Stimulated activated CD4-positive, alpha-beta T cell treated with anti-CD3 and anti-CD28 coated beads, Interleukin-12 subunit alpha, Interleukin-12 subunit beta, amount 100 ng/mL, for 24 hours (primary cell): ENCODE results near the gene DNAL1.
"Not testable (repeated sequence)": the region's sequence is repeated elsewhere in the genome, so short reads cannot be mapped to it uniquely, and the experiment has no call there.

Source experiments
- DNase-seq, 2 experiments: peaks; one replicate each; pipeline ENCODE4 v3.0.0-alpha.2; 2020; ENCODE audit warnings: low read depth in 2 of 2

The DNAL1 gene

GRCh38 chr14:73640796-73641365 is 3.9 kb upstream of the DNAL1 start:
- DNase-seq = no peak

- DNase-seq = no peak
These were observed 443 bp downstream of the DNAL1 start for GRCh38 chr14:73645248-73645610.

GRCh38 chr14:73651005-73651404 is 6.2 kb downstream of the DNAL1 start:
- DNase-seq = no peak

- DNase-seq = no peak
These were observed 11.1 kb downstream of the DNAL1 start for GRCh38 chr14:73655851-73656250.

- DNase-seq = not testable (repeated sequence)
These were observed 14.4 kb downstream of the DNAL1 start for GRCh38 chr14:73659202-73659601.

- DNase-seq = no peak
These were observed 15.7 kb downstream of the DNAL1 start for GRCh38 chr14:73660511-73660910.

- DNase-seq = no peak
These were observed 17.1 kb downstream of the DNAL1 start for GRCh38 chr14:73661872-73662271.

- DNase-seq = no peak
These were observed 17.7 kb downstream of the DNAL1 start for GRCh38 chr14:73662487-73662943.

GRCh38 chr14:73663548-73664212 is 18.9 kb downstream of the DNAL1 start:
- no peak for DNase-seq

GRCh38 chr14:73665130-73665529 is 20.3 kb downstream of the DNAL1 start:
- DNase-seq = no peak

- no peak for DNase-seq
These were observed 21.8 kb downstream of the DNAL1 start for GRCh38 chr14:73666583-73666982.

DNA sequence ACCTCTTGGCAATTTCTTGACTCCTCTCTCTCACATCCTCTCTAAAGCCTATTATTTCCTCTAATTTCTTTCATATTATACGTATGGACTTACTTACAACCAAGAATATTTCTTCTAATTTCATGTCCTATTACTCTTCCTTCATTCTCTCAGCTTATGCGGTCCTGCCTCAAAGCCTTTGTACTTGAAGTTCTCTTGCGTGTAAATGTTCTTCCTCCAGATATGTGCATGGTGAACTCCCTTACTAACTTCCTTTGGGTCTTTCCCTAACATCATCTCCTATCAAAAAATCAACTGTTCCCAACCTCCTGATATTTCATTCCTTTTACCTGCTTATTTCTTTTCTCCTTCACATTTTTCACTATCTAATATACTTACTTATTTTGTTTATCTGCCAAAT is 23.1 kb downstream of the DNAL1 start:
- DNase-seq = no peak

DNA sequence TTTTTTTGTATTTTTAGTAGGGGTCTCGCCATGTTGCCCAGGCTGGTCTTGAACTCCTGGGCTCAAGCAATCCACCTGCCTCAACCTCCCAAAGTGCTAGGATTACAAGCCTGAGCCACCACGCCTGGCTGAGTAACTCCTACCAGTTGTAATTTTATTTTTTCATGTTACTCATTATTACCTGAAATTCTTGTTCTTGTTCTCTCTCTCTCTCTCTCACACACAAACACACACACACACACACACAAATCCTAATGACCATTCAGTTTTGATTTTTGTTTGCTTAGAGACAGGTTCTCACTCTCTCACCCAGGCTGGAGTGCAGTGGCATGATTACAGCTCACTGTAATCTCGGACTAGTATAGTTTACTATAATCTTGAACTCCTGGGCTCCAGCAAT is 30.2 kb downstream of the DNAL1 start:
- no peak for DNase-seq

- no peak for DNase-seq
These were observed 33.9 kb downstream of the DNAL1 start for GRCh38 chr14:73678698-73679097.

GRCh38 chr14:73680821-73681220 is 36.0 kb downstream of the DNAL1 start:
- no peak for DNase-seq

GRCh38 chr14:73684627-73685026 is 39.8 kb downstream of the DNAL1 start:
- DNase-seq = no peak

DNA sequence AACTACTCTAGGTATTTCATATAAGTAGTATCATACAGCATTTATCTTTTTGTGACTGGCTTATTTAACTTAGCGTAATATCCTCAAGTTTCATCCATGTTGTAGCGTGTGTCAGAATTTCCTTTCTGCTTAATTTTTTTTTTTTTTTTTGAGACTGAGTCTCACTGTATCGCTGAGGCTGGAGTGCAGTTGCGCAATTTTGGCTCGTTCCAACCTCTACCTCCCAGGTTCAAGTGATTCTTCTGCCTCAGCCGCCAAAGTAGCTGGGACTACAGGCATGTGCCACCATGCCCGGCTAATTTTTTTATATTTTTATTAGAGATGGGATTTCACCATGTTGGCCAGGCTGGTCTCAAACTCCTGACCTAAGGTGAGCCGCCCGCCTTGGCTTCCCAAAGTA is 40.5 kb downstream of the DNAL1 start:
- no peak for DNase-seq

GRCh38 chr14:73686901-73687300 is 42.1 kb downstream of the DNAL1 start:
- no peak for DNase-seq

DNA sequence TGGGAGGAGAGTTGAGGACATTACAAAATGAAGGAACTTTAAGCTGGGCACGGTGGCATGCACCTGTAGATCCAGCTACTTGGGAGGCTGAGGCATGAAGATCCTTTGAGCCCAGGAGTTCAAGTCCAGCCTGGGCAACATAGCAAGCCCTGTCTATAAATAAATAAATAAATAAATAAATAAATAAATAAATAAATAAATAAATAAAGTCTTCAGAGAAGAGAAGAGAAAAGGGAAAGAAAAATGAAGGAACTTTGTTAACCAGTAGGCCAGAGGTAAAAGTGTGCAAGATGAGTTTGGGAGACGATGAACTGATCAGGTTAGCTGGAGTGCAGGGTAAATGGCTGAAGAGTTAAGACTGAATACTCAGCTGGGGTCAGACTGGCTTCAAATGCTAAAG is 49.3 kb downstream of the DNAL1 start:
- DNase-seq = no peak

GRCh38 chr14:73695082-73695481 is 50.3 kb downstream of the DNAL1 start:
- no peak for DNase-seq

DNA sequence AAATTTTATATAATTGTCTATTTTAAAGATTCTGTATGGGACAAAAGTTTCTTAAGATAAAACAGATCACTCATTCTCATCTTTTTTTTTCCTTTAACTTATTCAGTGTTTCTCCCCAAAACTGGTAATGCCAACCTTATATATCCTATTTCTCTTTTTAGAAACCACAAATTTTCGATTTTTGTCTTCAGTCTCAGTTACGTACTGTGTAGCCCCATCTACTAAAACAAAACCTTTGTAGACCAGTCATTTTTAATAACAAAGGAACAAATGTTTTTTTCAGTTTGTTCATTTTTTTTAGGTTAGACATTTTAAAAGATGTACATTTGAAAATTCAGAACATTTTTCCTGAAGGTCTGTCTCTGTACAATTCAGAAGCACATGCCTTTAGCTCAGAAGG is 51.2 kb downstream of the DNAL1 start:
- no peak for DNase-seq

DNA sequence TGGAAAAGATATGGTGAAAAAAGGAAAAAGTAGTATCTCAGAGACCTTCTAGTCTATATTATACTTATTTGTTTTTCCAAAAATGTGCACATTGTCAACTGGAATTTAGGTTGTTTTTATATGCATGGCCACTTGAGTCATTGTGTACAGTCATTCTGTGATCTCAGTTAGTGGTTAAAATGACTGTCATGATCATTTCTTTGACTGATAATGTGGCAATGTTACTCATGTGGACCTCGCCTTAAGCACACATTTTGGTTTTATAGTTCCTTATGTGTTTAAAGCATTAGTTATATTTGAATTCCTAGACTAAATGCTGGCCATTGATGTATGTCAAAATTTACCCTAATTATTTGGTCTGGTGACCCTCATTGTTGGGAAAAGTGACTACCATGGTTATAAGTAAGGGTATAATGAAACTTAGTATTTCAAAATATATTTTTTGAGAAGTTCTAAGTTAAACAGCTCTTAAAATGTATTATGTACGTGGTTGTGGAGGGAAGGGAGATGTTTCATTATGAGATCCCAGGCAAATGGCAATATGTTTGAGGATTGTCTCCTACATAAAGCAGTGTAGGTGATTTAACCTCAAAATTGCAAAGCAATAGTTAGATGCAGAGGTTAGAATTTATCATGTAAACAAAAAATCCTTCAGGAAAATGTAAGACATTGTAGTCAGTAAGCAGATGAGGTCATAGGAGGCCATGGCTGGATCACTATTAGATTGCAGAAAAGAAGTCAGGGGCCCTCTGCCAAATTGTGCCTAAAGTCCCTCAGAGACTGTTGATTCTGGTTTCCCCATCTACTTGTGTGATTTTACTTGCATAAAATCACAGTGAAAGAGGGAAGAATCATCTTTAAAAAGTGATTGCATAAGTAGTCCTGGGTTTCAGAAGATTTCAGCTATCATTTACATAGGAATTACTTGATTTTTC is 51.9 kb downstream of the DNAL1 start:
- no peak for DNase-seq

- DNase-seq = no peak
These were observed 55.5 kb downstream of the DNAL1 start for GRCh38 chr14:73700325-73700724.
